Peyer's patch (tissue), 4 donors: Measurements from ENCODE around the gene DACH1. TPM values are rescaled to one million over a fixed set of nuclear protein-coding genes. Genes with fewer than 3 reads are reported as not detected.
A peak's percentile ranks its signal among the peaks of the same experiment; 100 is the strongest.

ENCODE experiments used
- DNase-seq, 3 donors: peaks; one replicate each; pipeline ENCODE4 v3.0.0-alpha.2; 2017 to 2019
- H3K27ac ChIP-seq, 4 donors: fragments of 200-600 bp; sonication (generic); one replicate each; pipeline ENCODE4 v1.5.1; 2016 to 2019
- H3K27me3 ChIP-seq, 2 donors: fragments of 200-600 bp; sonication (generic); one replicate each; pipeline ENCODE4 v1.5.1; 2019
- H3K36me3 ChIP-seq, 3 donors: fragments of 200-600 bp; sonication (generic); one replicate each; pipeline ENCODE4 v1.5.1; 2016 to 2019
- H3K4me1 ChIP-seq, 4 donors: fragments of 200-600 bp; sonication (generic); one replicate each; pipeline ENCODE4 v1.5.1; 2016 to 2019
- H3K4me3 ChIP-seq, 4 donors: fragments of 200-600 bp; sonication (generic); 1 replicate in 3 of 4; 2 replicates in 1 of 4; pipeline ENCODE4 v1.5.1; 2016 to 2019; ENCODE audit warnings: mild to moderate bottlenecking in 1 of 4
- H3K9me3 ChIP-seq, 4 donors: fragments of 200-600 bp; sonication (generic); one replicate each; pipeline ENCODE4 v1.5.1; 2016 to 2019; ENCODE audit warnings: mild to moderate bottlenecking in 1 of 4
- CTCF ChIP-seq, 6 experiments: fragments of 450-650 bp in 4 of 6; fragments of 200-600 bp in 2 of 6; sonication (generic) in 1 of 6; IDR thresholded peaks; one replicate each; pipeline ENCODE4 v1.5.1; 2017 to 2019; ENCODE audit warnings: antibody characterized with exemption in 6 of 6, mild to moderate bottlenecking in 3 of 6, moderate library complexity in 1 of 6
- POLR2A ChIP-seq, 2 donors: fragments of 450-650 bp; IDR thresholded peaks; one replicate each; pipeline ENCODE4 v1.5.1; 2017; ENCODE audit warnings: antibody characterized with exemption in 2 of 2, mild to moderate bottlenecking in 2 of 2, moderate library complexity in 2 of 2
- total RNA-seq, 4 donors: library from RNA; depleted of rRNA; stranded (reverse); fragments of >200 nt; gene quantifications; one replicate each; pipeline ENCODE4 v1.1.0, GENCODE V29; 2016

DACH1 gene
- total RNA-seq, 4 donors from 2014 or later = 15.2 to 63.5 (median 24.4) TPM

- Histone ChIP-seq H3K4me3 (no peak overlapping the region), H3K27ac (no peak overlapping the region), H3K4me1 (peaks cover 0 to 10% (median 0%) of the 10 kb centered on the region in 4 donors), H3K36me3 (no peaks in the 10 kb centered on the region), H3K27me3 (no peaks in the 10 kb centered on the region), H3K9me3 (no peaks in the 10 kb centered on the region)
- peak in 2 of 3 donors; percentile 47 to 48 for DNase-seq
- TF ChIP-seq POLR2A (IDR thresholded peaks at IDR 0.05) = no peak
- TF ChIP-seq CTCF (IDR thresholded peaks at IDR 0.05) = no peak
Observed at GRCh38 chr13:71712988-71713653, 153.9 kb downstream of the DACH1 start.

- no peaks in the 10 kb centered on the region for H3K36me3 ChIP-seq
- no peak for TF ChIP-seq POLR2A (IDR thresholded peaks at IDR 0.05)
- no peak for TF ChIP-seq CTCF (IDR thresholded peaks at IDR 0.05)
- no peak overlapping the region for H3K4me3 ChIP-seq
- H3K9me3 ChIP-seq = no peaks in the 10 kb centered on the region
- H3K4me1 ChIP-seq = no peaks in the 10 kb centered on the region
- DNase-seq = no peak
- no peak overlapping the region for H3K27ac ChIP-seq
- no peaks in the 10 kb centered on the region for H3K27me3 ChIP-seq
Observed at GRCh38 chr13:71704656-71705055, 162.3 kb downstream of the DACH1 start.

DNA sequence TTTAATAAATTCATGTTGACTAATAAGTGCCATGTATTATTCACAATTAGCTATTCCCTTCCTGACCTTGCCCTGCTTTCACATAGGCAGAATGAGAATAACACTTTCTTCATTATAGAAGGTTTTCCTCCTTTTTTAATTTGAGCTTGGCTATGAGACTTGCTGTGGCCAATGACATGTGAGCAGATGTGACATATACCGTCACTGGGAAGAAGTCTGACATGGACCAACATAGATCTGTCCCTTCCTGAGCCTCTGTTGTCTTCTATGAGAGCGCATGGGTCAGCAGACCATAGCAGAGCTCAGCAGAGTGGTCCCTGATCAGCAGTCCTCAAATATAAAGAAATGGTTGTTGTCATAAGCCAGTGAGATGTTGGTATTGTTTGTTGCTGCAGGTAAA is 163.9 kb downstream of the DACH1 start:
- H3K4me3 ChIP-seq = no peak overlapping the region
- no peaks in the 10 kb centered on the region for H3K4me1 ChIP-seq
- H3K9me3 ChIP-seq = no peaks in the 10 kb centered on the region
- DNase-seq = no peak
- no peak overlapping the region for H3K27ac ChIP-seq
- TF ChIP-seq POLR2A (IDR thresholded peaks at IDR 0.05) = no peak
- TF ChIP-seq CTCF (IDR thresholded peaks at IDR 0.05) = no peak
- H3K27me3 ChIP-seq = no peaks in the 10 kb centered on the region
- H3K36me3 ChIP-seq = no peaks in the 10 kb centered on the region

- Histone ChIP-seq H3K27me3 (no peaks in the 10 kb centered on the region), H3K27ac (no peak overlapping the region), H3K9me3 (no peaks in the 10 kb centered on the region), H3K36me3 (no peaks in the 10 kb centered on the region), H3K4me3 (no peak overlapping the region), H3K4me1 (no peaks in the 10 kb centered on the region)
- TF ChIP-seq CTCF (IDR thresholded peaks at IDR 0.05) (no peak), POLR2A (IDR thresholded peaks at IDR 0.05) (no peak)
- no peak for DNase-seq
Observed at GRCh38 chr13:71702253-71702652, 164.8 kb downstream of the DACH1 start.

DNA sequence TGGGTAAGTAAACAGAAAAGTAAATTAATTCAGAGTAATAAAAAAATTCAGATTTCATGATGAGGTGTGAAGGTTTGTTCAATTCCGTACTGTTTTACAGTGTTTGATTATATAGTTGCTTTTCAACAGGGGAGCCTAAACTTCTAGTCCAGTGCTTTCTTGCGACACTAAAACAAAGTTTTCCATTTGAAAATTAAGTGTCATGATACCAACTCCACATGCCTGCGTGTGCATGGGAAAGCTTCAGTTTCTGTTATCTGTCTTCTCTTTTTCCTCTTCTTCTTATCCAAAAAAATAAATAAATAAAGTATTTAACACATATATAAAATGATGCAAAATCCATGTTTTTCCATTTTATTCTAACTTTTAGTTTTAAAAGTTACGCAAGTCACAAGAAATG is 165.3 kb downstream of the DACH1 start:
- H3K27ac ChIP-seq = no peak overlapping the region
- TF ChIP-seq CTCF (IDR thresholded peaks at IDR 0.05) = no peak
- TF ChIP-seq POLR2A (IDR thresholded peaks at IDR 0.05) = no peak
- no peaks in the 10 kb centered on the region for H3K4me1 ChIP-seq
- H3K27me3 ChIP-seq = no peaks in the 10 kb centered on the region
- no peaks in the 10 kb centered on the region for H3K9me3 ChIP-seq
- no peak overlapping the region for H3K4me3 ChIP-seq
- no peak for DNase-seq
- H3K36me3 ChIP-seq = no peaks in the 10 kb centered on the region

- Histone ChIP-seq H3K36me3 (no peaks in the 10 kb centered on the region), H3K27me3 (no peaks in the 10 kb centered on the region), H3K4me3 (no peak overlapping the region), H3K9me3 (no peaks in the 10 kb centered on the region), H3K4me1 (no peaks in the 10 kb centered on the region), H3K27ac (no peak overlapping the region)
- no peak for TF ChIP-seq CTCF (IDR thresholded peaks at IDR 0.05)
- TF ChIP-seq POLR2A (IDR thresholded peaks at IDR 0.05) = no peak
- DNase-seq = no peak
Observed at GRCh38 chr13:71699342-71699741, 167.7 kb downstream of the DACH1 start.
